ENCODE data around the gene C3orf52.
"Not testable (repeated sequence)": the region's sequence is repeated elsewhere in the genome, so short reads cannot be mapped to it uniquely, and the experiment has no call there.

C3orf52 gene

GRCh38 chr3:112086076-112086854, at the start of gene C3orf52:
C3orf52 (plus strand) TSS chr3:112086389; CDS start chr3:112086408, 19 bp downstream.
- DNase-seq, result peak; percentile 76

DNA sequence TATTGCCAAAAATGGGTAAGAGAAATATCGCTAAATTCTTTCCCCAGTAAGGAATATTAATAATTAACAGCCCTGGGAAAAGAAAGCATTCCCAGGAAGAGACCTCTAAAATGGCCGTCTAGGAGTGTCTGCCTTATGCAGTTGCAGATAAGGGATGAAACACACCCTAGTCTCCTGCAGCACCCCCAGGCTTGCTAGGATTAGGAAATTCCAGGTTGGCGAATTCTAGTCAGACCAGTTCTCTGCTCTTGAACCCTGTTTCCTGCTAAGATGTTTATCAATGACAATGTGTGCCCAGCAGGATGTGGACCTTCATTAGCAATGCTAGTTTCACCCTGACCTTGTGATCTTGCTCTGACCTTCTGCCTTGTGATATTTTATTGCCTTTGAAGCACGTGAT, 49.0 kb upstream of the C3orf52 start:
- not testable (repeated sequence) for DNase-seq

- no peak for DNase-seq
Measured at GRCh38 chr3:112038863-112039262, 47.3 kb upstream of the C3orf52 start.

DNA sequence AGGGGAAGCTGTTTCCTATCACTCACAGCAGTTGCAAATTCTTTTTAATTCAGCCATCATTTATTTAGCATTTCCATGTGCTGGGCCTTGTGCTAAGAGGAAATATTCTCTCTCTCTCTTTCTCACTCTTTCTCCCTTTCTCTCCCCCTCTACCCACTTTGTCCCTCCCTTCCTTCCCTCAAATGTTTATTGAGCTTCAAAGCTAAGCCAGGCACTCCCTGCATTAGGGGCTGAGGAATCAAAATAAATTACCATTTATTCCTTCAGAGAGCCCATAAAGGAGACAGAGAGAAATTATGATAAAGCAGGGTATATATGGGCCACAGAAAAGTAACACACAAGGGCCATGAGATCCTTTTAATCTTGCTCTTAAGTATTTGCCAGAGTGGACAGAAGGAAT, 44.9 kb upstream of the C3orf52 start:
- no peak for DNase-seq

DNA sequence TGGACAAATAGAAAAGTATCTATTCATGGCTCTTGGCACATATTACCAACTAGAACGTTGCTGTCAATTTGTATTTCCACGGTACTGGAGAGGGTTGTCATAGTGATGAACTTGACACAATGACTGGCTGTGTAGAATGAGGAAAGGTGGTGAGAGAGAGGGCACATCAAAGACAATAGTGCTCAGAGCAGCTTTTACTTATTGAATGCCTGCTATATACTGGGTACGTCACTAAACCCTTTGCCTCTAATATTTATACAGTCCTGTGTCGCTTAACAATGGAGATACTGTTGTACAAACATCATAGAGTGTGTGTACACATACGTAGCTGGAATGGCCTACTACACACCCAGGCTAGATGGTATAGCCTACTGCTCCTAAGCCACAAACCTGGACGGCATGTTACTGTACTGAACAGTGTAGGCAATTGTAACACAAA, 43.3 kb upstream of the C3orf52 start:
- DNase-seq, result no peak

DNA sequence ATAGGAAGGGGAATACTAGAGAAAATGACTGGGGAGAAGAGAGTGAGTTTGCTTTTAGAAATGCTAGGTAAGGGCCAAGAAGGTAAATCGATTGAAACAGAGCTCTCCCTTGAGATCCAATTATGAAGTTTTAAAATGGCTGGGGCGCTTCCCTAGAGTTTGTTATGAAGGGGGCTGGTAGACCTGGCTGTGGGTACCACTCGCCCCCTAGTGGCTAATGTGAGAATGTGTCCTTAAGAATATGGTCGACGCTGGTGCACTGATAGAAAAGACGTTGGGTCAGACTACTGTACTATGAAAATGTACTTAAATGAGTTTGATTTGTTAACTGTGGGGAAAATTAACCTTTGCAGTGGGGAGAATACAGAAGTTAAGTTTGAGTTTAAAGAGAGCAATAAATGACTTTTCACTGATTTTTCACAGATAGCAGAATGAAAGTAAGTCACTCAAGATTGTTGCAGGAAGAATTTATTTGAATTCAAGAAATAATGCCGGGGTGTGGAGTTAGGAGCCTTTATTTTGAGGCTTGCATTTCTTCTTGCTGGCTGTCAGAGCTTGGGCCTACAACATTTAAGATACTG, 42.5 kb upstream of the C3orf52 start:
- peak; percentile 52 for DNase-seq

DNA sequence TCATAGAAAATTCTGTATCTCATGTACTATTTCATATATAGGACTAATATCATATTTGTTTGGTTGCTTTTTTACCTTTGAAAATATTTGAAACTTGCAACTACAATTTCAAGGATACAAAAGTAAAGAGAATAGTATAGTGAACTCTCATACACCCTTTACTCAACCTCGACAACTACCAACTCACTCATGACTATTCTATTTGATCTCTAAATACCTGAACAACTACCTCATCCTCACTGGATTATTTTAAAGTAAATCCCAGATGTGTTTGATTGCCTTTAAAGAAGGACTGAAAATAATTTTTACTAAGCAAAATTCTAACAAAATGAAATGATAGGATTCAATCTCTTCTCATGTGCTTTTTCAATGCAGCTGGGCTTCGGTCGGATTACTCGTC, 39.6 kb upstream of the C3orf52 start:
- DNase-seq, result no peak

DNA sequence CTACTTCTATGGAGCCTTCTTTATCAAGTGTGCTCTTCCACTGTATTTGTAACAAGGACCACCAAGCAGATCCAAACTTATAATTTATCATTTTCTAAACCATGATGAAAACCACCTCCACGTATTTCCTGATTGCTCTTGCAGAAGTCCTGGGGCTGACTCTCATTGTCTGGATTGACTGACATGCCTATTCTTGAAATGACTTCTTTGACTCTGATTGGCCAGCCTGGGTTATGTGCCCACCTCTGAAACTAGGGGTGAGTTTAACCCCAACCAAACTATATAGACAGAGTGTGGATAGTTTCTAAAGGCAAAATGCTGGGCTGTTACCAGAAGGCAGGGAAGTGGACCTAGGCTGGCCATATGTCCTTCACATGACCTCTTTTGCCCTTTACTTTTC, 38.9 kb upstream of the C3orf52 start:
- no peak for DNase-seq

DNA sequence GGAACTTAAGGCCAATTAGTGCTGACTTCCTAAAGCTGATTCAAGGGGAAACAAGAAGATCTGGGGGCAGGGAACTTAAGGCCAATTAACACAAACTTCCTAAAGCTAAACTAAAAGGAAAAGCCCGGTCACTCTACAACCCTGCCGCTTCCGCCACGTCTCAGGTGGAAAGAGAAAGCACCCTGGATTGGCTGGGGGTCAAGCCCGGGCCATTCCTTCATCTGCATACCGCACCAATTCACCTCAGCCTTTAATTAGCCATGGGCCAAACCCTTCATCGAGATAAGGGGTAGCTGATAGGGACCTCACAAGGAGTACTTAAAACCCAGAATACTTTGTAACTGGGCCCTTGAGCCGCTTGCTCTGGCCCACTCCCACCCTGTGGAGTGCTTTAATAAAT, 37.3 kb upstream of the C3orf52 start:
- DNase-seq, result no peak

DNA sequence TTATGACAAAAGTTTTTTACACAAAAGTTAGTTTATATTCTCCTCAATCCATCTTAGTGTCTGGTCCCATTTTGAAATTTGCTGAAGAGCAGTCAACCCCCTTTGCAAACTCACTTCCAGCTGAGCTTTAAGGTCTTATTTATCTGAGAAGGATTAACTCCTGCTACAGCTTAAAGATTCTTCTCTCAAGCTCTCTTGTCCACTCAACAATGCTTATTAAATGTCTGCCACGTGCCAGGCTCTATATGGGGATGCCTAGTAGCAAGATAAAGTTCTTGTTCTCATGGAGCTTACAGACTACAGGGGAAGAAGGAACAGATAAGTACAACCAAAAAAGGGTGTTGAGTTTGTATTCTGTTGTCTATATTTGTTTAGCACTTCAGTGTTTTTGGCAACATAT, 33.0 kb upstream of the C3orf52 start:
- DNase-seq, result no peak

- DNase-seq, result peak; percentile 22
Measured at GRCh38 chr3:112056451-112056929, 29.7 kb upstream of the C3orf52 start.

GRCh38 chr3:112059497-112059896, 26.7 kb upstream of the C3orf52 start:
- DNase-seq, result no peak

GRCh38 chr3:112061152-112061551, 25.0 kb upstream of the C3orf52 start:
- no peak for DNase-seq

GRCh38 chr3:112072387-112073060, 13.7 kb upstream of the C3orf52 start:
- DNase-seq, result peak; percentile 72

DNA sequence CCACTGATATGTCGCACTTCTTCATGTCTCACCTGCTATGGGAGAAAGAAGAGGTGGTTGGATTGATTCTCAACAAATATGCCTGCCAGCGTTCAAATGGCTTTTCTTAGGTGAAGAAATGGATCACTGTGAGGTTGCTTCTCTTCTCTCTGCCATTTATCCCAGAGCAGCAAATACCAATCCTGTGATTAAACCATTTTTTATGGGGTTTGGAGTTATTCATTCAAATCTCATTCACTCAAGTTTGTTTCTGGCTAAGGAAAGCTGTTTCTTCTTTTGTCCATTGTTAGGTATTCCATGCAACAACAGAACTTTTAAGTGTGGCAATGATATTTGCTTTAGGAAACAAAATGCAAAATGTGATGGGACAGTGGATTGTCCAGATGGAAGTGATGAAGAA, 12.2 kb upstream of the C3orf52 start:
- no peak for DNase-seq

DNA sequence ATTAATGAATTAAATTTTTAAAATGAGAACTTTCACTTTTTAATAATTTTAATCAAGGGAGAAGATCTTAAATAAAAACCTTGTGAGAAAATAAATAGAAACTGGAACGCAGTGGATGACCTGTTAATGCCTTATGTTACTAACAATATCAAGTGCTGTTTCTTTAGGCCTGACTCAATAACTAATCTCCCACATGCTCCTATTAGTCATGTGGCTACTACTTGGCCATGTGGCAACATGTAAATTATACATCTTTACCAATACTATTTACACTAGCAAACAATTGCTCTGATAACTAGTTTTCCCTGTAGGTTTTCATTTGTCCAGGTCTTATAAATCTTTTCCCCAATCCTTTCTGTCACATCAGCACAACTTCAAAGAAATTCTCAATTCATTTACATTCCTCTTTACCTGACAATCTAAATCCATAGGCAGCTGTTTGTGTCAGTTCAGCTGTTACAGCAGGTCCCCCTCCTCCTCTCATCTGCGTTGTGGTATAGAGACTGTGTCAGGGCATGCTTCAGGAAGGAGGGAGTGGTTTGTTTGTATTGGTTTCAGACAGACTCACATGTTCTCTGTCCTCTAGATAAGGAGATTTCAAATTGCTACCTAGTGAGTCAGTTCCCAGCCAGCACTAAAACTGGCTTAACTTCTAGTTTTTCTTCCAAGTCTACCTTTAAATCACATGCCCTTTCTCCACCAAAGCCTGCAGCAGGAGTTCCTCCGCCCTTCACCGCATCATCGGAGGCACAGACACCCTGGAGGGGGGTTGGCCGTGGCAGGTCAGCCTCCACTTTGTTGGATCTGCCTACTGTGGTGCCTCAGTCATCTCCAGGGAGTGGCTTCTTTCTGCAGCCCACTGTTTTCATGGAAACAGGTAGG, 11.3 kb upstream of the C3orf52 start:
- DNase-seq, result peak; percentile 14

DNA sequence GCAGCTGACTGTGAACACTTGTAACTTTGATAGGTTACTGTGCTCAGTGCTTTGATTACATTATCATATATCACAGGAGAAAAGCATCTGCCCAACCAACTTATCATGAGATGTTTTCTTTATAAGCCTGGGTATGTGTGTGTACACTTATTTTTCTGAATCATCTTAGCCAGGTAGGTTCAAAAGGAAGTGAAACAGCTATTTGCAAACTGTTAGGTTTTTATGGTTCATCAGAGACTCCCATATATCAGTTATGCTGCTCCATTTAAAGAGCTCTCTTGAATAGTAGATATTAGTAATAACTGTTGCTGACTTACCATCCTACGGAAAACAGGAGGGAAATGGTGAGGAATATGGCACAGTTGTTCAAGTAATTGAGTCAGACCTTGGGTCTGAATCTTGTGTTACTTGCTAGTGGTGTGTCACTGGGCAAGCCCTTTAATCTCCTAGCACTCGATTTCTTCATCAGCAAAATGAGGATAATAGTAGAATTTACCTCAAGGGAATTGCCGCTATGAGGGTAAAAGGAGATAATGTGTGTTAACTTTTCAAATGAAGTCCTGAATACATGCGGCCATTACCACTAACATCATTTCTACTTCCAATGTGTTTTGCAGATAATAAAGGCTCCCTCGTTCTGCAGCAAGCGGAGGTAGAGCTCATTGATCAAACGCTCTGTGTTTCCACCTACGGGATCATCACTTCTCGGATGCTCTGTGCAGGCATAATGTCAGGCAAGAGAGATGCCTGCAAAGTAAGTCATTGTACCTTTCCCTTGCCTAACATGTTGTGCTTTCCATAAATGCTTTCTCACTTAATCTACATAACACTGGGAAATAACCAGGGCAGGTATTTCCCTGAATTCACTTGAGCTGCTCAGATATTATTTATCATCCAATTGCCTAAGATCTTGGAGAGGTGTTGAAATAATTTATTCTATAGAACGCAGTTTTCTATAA, 7.8 kb upstream of the C3orf52 start:
- no peak for DNase-seq

DNA sequence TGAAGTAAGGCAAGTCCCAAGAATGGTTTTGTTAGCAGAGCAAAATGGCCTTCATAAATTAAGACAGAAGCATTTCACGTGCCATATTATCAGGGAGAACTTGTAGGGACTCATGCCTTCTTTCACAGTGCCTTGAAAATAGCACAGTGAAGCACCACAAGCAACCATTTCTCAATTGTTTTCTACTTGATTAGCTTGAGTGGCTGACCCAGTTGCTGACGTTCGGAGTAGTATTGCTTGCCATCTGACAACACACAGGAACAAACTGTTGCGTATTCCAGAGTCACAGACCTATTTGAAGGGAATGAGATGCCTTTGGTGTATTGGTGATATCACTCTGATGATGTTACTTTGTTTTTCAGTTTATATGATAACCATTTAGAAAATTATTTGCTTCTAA, 3.0 kb upstream of the C3orf52 start:
- DNase-seq, result no peak

GRCh38 chr3:112084980-112085705, 1.0 kb upstream of the C3orf52 start:
- no peak for DNase-seq

DNA sequence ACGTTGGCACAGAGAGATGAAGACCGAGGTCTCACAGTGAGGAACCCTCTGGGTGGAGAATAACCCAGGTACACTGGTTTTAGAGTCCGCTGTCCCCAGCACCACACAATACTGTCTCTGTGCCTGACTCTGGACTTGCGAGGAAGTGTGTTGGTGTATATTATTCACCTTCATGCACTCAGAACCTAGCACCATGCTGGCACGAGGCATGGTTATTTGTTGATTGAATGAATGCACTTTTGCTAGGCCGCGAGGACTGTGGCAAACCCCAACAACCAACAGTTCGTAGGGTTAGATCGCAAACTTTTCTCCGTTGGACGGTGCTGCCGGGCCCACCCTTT, 484 bp upstream of the C3orf52 start:
- DNase-seq, result no peak

DNA sequence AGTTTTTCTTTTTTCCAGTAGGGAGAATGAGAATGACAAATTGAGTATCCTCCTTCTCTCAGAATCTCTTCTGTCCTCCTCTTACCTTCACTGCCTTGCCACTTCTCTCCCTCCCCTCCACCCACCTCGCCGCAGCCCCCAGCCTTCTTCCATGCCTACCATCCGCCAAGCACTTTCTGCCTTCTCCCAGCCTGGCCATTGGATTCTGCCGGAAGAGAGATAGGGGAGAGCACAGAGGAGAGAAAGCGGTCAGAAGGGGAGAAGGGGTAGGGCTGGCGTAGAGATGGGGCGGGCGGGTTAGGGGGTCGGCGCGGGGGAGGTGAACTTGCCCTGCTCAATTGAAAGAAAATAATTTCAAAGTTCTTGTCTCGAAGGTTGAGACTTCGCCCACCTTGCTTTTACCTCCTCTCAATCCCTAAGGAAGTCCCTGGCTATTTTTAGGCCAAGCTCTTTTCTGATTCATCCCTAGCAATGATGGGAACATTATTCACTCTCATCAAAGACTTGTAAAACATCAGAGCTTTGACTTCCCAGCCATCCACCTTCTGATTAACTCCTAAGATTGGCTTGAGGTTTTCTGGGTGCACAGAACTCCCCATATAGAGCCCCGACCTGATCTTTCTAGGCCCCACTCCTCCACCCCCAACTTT, 811 bp downstream of the C3orf52 start:
- DNase-seq, result no peak
